GM21825 (cell line): ENCODE results near the gene SCML2.
"Not testable (repeated sequence)": the region's sequence is repeated elsewhere in the genome, so short reads cannot be mapped to it uniquely, and the experiment has no call there.

Experiments used
- ATAC-seq: cut with Tn5 transposase; IDR thresholded peaks from one replicate; pipeline ENCODE4 v1.9.1; 2021; ENCODE audit warnings: mild to moderate bottlenecking, moderate library complexity; ENCODE audit not compliant: unreplicated experiment

The SCML2 gene

DNA sequence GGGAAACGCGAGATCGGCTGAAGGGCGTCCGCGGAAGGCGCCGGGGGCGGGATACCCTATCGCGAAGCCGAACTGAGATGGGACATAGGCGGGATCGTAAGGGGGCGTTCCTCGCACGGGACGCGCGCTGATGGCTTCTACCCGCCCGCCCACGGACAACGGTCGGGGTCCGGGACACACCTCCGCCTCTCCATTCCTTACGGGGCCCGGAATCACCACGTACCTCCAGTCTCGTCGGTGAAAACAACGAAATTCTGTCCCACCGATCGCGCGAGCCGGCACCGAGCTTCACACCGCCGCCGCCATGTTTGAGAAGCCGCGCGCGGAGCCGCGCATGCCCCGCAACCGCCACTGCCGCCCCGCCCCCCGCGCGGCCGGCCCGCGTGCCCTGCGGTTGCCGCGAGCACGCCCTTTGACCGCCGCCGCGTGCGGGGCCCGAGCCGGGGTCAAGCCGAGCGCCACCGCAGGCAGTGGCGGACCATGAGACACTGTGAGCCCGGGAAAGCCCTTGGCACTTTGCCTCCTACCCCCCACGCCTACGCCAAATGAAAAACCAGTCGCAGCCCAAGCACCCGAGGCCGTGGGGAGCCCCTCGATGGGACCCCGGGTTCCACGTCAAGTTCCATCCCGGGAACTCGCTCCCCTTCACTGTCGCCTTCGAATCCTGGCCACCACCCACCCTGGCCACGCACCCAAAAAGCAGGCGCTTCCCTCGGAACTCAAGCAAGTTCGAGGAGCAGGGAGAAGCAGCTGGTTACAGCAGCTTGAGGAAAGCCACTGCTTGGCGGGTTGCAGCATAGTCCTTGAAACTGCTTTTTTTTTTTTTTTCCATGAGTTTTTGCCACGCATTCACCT lies at the start of gene SCML2:
TSS of gene SCML2 (minus strand) at position 320 of the 855 bp plus-strand sequence. CDS start 20,617 bp downstream, outside the sequence.
- ATAC-seq: no peak

DNA sequence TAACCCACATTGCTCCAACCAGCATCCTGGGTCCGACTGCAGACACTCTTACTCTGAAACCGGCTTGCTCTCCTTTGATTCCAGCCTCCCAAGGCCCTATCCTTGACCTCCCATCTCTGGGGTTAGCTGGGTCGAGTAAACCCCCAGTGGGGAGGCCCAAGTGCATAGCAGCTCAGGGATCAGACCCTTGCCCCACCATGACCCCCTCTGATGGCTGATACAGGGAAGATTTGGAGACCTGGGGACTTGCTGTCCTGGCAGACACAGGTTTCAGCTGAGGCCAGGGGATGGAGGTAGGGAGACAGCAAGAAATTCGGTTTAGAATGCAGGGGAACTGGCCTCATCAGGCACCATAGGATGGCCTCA lies 47.3 kb upstream of the SCML2 start:
- no peak for ATAC-seq

DNA sequence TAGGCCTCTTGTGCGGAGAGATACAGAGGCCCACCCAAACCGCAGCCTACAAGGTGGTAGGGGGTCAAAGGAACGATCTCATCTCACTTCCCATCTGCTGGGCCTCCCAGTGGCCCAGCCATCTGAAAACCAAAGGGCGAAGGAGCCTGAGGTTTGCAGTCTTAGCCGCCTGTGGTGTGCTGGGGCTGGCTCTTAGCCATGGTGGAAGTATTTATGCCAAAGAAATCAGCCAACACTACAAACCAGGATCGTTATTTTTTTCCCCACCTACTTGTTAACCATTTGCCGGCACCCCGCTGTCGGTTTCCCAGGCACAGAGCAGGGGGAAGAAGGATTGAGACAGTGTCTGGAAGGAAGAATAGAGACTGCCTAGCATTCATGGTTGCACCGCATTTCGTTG lies 40.0 kb upstream of the SCML2 start:
- ATAC-seq: no peak

DNA sequence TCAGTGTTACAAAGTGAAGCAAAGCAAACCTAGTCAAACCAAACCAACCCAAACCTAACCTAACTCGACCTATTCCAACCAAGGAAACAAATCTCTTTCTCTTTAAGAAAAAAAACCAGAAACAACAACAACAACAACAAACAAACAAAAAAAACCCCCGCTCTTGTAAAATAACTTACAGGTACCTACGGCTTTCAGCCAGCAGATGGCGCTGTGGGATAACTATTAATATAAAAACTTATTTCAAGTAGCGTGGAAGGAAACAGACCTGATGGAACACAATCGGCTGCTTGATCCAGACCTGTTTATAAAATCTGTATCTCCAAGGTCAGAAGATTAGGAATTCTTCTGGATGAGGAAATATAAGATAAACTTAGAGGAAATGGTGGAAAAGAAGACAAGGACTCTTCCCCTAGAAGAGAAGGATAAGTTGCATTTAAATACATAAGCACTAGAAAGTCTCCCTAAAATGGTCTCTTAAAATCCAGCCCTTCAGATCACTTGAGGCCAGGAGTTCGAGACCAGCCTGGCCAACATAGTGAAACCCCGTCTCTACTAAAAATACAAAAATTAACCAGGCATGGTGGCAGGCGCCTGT lies 36.6 kb upstream of the SCML2 start:
- ATAC-seq: no peak

DNA sequence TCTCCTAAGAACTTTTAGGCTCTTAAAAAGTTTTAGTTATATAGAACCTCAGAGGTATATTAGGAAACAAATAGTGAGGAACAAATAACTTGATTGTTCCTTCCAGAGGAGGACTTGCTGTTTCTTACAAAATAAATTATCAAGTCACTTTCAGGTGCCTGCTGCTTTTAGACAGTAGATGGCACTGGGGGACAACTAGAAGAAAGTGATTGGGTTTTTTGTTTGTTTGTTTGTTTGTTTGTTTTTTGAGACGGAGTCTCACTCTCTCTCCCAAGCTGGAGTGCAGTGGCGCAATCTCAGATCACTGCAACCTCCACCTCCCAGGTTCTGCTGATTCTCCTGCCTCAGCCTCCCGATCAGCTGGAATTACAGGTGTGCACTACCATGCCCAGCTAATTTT lies 35.5 kb upstream of the SCML2 start:
- ATAC-seq: no peak

DNA sequence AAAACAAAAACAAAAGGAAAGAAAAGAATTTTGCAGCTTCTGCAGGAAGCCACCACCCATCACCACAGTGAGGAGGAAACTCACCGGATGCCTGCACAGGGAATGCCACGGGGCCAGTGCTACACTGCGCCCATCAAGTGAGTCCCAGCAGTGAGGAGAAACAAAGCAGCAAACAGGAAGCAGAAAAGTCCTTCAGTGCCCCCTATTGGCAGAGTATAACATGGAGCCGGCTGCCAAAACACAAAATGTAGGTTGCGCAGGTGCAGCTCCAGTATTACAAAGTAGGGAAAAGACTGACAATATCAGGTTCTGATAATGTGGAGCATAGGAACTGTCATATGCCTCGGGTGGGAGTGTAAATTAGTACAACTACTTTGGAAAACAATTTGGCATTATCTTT lies 23.3 kb upstream of the SCML2 start:
- ATAC-seq: no peak

DNA sequence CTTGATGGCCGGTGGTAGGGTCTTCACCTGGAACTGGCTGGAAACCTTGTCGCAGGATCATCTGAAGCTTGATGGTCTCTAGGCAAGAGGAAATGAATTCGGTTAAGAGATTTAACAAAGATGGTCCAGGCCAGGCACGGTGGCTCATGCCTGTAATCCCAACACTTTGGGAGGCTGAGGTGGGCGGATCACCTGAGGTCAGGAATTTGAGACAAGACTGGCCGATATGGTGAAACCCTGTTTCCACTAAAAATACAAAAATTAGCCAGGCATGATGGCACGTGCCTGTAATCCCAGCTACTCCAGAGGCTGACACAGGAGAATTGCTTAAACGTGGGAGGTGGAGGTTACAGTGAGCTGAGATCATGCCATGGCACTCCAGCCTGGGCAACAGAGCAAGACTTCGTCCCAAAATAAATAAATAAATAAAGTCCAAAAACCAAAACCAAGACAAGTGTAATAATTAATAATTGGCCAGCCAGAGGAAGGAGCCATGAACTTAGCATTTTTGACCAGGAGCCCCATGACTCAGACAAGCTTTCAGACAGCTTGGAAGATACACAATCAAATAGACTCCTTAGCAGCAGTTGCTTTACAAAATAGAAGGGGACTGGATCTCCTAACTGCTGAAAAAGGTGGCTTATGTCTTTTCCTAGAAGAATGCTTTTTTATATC lies 20.8 kb upstream of the SCML2 start:
- ATAC-seq: not testable (repeated sequence)

DNA sequence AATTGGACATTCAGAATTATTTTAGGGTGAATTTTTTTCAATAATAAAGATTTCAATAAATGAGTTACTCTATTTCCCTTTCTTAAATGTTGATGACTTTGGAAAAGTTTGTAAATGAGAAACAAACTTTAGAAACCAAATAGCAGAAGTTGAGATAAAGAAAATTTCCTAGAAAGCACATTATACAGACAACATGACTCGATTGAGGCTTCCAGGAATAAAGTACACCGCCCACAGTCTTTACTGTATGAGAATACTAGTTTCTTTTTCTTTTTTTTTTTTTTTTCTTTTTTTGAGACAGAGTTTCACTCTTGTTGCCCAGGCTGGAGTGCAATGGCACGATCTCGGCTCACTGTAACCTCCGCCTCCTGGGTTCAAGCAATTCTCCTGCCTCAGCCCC lies 14.6 kb upstream of the SCML2 start:
- not testable (repeated sequence) for ATAC-seq

DNA sequence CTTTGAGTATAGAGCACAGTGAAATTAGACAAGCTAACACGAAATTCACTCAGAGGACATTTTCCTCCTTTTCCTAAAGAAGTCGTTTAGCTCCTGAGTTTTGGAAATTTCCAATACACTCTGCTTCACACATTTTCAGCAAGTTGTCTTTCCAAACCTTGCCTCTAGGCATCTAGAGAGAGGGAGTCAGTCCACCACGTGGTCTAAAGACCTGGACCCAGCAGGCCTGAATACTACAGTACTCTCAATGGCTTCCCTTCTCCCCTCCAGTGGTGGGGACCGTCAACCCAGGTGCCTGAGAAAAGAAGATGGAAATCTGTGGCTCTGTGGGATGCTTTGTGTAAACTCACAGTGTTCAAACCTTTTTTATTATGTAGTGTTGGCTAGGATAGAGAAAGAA lies 13.9 kb upstream of the SCML2 start:
- no peak for ATAC-seq

DNA sequence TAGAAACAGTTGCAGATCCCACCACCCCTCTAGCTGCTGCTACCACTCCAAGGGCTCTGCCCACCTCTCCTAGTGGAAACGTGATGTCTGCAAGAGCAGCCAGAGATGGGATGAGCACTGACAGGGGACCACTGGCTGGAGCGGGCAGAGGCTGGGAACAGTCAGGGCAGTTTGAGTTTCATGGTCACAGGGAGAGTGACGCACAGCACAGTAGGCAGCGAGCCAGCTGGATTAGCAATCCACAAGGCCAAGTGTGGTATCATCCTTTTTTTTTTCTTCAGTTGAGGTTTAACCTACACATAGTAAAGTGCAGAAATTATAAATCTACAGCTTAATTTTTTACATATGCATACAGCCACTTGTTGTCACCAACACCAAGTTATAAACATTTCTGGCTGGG lies 6.4 kb upstream of the SCML2 start:
- ATAC-seq: no peak

DNA sequence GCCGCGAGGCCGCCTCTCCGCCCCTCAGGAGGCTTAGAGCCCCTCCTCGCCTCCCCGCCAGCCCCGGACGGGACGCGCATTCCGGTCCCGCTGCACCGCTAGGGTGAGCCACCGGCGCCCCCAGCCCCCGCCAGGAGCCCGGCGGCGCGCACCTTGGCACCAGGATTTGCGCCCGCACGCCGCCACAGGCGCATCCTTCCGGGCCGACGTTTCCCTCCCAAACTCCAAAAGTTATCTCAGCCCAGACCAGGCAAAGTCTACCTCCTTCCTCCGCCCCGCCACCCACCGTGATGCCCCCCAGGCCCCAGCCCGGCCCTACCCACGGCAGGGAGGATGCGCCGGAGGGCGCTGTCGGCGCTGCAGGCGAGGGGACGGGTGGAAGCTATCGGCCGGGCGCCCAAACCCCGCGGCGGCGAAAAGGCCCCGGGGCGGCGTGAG lies 538 bp downstream of the SCML2 start:
- no peak for ATAC-seq

DNA sequence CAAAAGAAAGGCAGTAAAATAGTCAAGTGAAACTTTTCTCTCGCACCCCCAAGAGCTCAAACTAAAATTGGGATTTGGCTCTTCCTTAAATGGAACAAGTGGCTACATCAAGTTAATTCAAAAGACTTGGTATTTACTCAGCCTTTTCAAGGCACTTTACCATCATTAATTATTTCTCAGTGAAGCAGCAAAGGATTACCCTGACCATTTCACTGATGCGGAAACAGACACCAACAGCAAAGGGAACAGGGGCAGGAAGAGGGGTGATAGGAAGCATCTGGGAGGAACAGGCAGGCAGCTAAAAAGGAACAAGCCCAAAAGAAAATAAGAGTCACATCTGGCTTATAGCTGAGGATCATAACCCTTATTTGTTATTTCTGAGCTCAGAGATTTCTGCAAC lies 2.7 kb downstream of the SCML2 start:
- no peak for ATAC-seq

DNA sequence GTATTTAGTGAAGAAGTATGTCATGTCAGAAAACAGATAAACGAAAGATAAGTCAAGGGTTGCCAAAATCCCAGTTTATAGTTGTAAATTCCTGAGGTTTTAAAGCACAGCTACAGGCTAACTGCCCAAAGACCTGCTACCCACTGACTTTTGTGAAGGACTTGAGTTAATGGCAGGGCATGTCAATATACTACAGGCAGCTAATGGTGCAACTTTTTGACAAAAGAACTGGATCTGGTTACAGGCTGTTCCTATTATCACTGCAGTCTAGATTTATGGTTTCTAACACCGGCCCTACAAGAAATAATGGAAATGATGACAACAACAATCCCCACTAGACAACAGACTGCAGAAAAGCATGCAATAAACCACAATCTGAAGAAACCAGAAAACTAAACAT lies 6.4 kb downstream of the SCML2 start:
- ATAC-seq: no peak

DNA sequence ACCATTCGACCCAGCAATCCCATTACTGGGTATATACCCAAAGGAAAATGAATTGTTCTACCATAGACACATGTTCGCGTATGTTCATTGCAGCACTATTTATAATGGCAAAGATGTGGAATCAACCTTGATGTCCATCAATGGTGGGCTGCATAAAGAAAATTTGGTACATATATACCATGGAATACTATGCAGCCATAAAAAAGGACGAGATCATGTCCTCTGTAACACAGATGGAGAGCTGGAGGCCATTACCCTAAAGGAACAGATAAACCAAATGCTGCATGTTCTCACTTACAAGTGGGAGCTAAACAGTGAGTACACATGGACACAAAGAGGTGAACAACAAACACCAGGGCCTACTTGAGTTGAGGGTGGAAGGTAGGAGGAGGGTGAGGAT lies 45.1 kb downstream of the SCML2 start:
- ATAC-seq: no peak

DNA sequence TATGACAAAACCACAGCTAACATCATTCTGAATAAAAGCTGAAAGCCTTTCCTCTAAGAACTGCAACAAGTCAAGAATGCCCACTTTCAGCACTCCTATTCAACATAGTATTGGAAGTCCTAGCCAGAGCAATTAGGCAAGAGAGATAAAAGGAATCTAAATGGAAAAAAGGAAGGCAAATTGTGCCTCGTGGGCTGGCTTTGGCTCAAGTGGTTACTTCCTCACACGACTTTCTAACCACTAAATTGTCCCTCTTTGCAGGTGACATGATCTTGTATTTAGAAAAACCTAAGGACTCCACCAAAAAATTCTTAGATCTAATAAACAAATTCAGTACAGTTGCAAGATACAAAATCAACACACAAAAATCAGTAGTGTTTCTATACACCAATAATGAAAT lies 57.2 kb downstream of the SCML2 start:
- ATAC-seq: no peak

DNA sequence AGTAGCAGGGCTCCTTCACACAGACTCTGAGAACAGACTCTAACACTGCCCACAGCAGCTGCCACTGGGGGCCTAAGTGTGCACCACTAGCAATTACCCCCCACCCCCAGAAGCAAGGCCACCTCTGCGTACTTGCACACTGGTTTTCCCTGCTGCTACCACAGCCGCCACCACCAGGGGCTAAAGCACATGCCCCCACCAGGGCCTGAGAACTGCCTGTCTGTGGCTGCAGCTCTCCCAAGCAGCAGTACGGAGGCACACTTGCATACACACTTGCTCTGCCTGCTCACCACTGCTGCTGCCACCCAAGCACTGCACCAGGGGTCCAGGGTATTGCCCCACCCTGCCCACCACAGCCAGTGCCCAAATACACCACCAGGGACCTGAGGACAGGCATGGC lies 59.6 kb downstream of the SCML2 start:
- no peak for ATAC-seq

DNA sequence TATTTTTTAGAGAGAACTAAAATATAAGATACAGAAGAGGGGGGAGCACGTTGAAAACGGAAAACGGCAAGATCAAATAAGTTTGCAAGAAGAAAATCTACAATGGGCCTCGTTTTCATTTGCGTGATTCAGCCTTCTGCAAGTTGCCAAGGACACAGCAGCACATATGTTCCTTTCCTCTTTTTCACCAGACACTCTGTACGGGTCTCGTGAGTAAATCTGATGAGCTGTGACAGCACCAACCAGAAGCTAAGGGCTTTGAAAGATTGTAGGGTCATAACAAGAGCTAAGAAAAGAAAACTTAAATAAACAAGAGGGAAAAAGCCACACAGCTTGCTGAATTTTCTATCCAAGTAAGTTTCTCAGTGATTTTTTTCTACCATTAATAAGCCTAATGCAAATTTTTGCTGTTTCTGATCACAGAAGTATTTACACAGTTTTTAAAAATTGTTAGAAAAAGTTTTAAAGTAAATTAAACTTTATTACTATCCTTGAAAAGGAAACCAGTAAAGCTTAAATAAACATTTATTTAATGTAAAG lies 63.4 kb downstream of the SCML2 start:
- ATAC-seq: no peak

DNA sequence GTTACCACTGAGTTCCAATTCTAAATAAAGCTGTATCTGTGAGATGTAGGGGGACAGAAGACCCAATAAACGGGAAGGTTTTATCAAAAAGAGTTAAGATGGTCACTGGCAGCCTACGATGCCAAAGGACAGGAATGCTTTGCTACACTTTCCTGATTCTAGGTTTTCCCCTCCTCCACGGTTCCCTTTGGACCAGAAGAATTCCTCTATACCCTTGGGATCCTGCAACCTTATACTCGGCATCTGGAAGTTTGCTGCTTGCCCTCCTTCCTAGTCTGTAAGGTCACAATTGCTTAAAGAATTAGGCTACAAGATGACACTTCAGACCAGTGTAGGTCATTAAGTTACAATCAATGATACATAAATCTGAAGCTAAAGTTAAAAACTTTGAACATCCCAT lies 64.3 kb downstream of the SCML2 start:
- no peak for ATAC-seq

DNA sequence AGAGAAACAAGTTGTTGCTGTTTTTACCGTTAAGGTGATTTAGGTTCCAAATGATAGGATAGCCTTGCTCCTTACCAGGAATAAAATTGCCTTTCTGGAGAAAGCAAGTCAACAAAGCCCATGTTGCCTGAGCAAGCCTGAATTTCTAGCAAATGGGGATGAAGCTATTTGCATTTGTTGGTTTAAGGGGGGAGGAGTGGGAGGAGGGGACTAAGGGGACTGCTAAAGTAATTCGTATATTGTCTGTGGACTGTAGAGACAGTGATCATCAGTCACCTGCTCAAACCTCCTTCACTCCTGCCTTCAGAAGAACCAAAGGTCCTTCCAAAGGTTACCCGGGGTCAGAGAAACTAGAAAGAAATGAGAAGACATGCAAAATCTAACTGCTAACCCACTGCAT lies 65.8 kb downstream of the SCML2 start:
- no peak for ATAC-seq

DNA sequence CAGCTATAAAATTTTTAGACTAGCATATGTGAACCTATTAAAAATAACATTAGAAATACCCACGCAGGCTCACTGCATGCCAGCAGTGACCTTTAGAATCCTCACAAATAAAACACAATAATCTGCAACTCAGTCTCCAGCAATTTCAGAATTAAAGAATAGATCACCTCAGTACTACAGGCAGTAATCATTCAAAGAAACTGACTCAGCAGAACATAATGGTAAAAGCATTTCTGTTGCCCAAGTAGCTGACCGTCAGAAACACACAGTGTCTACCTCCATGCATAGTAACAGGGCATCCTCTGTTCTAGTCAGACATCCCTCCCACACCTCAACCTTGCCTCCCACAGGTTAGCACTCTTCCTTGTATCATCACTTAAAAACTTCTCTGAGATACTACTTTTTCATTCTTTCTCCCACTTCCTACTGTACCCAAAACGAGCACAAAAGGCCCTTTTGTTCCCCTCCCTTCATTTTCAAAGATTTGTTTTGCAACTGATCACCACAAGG lies 68.1 kb downstream of the SCML2 start:
- no peak for ATAC-seq

DNA sequence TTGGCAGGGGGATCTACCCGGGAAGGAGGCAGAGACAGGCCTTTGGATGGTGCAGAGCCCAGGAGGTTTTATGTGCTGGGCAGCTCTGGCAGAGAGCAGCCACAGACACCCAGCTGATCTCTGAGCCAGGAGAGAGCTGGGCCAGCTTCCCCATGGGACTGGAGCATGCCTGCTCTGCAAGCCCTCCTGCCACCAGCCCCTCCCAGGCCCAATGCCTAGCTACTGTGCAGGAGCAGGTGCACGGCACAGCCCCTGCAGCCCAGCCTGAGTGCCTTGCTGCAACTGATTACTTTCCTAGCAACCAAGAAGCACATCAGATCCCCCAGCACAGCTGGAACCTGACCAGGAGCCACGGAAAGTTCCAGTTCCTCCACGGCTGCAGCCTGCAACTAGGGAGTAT lies 76.0 kb downstream of the SCML2 start:
- no peak for ATAC-seq

DNA sequence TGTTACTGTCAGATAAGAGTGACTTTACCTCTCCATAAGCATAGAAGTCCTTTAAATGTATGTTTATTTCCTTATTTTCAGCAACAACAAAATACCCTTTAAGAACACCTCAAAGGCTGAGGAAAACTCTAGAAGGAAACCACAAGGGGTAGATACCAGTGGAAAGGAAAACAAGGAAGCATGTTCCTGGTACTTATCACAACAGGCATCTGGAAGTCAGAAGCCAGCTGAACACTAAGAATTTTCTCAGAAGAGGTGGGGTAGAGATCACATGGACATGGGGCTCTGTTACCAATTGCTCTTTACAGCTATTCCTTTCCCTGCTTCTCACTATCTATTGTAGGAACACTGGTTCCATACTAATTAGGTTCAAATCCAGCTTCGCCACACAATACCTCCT lies 82.3 kb downstream of the SCML2 start:
- ATAC-seq: no peak
